ENCODE measurements around the gene PLB1. TPM values are rescaled to one million over a fixed set of nuclear protein-coding genes. Genes with fewer than 3 reads are reported as not detected.

Gene PLB1
- polyA plus RNA-seq, 1 donor from 2014 or later = 2.8 TPM

DNA sequence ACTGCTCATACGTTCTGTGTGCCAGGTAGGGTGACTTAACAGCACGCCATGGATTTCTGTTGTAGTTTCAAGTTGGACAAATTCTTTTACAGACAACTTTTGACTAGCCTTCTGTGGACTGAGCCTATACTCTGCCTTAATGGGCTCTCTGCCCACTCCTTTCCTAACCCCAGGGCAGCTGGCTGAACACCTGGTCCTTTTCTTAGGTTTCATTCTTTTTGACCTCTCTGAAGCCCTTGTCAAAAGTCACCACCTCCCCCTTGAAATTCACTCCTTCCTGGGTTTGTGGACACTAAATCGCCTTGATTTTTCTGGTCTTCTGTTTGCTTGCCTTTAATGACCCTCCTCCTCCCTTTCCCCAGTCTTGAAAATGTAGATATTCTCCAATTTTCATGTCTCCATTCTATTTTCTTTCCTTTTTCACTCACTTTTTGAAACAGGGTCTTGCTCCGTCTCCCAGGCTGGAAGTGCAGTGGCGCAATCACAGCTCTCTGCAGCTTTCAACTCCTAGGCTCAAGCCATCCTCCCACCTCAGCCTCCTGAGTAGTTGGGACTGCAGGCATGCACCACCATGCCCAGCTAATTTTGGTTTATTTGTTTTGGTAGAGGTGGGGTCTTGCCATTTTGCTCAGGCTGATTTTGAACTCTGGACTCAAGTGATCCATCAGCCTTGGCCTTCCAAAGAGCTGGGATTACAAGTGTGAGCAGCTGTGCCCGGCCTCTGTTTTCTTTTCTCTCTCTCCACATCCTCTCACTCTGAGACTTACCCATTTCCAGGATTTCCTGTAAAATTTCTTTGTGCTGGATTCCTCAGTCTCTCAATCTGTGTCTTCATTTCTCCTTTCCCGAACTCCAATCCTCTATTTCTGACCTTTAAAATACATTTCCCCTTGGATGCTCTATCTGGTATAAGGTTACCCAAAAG, 112.9 kb downstream of the PLB1 start:
- TF ChIP-seq RAD21 (conservative IDR thresholded peaks at IDR 0.05) = no peak
- no peak for TF ChIP-seq TAF1 (IDR thresholded peaks at IDR 0.05; ENCODE audit: low read depth)
- no peak for TF ChIP-seq MXI1 (conservative IDR thresholded peaks at IDR 0.05; ENCODE audit: poor library complexity, severe bottlenecking)
- TF ChIP-seq SMC3 (conservative IDR thresholded peaks at IDR 0.05; ENCODE audit: poor library complexity) = no peak
- no peak for TF ChIP-seq EP300 (conservative IDR thresholded peaks at IDR 0.05; ENCODE audit: poor library complexity, severe bottlenecking)
- no peak for TF ChIP-seq POLR2AphosphoS5 (IDR thresholded peaks at IDR 0.05)
- no peak for TF ChIP-seq REST (IDR thresholded peaks at IDR 0.05; ENCODE audit: borderline replicate concordance)
- TF ChIP-seq, protein P1, sequence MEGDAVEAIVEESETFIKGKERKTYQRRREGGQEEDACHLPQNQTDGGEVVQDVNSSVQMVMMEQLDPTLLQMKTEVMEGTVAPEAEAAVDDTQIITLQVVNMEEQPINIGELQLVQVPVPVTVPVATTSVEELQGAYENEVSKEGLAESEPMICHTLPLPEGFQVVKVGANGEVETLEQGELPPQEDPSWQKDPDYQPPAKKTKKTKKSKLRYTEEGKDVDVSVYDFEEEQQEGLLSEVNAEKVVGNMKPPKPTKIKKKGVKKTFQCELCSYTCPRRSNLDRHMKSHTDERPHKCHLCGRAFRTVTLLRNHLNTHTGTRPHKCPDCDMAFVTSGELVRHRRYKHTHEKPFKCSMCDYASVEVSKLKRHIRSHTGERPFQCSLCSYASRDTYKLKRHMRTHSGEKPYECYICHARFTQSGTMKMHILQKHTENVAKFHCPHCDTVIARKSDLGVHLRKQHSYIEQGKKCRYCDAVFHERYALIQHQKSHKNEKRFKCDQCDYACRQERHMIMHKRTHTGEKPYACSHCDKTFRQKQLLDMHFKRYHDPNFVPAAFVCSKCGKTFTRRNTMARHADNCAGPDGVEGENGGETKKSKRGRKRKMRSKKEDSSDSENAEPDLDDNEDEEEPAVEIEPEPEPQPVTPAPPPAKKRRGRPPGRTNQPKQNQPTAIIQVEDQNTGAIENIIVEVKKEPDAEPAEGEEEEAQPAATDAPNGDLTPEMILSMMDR (IDR thresholded peaks at IDR 0.05; ENCODE audit: poor library complexity, severe bottlenecking) = no peak
- no peak for TF ChIP-seq EZH2 (IDR thresholded peaks at IDR 0.05; ENCODE audit: borderline replicate concordance, insufficient read depth, low read length, poor library complexity, severe bottlenecking)
- H3K36me3 ChIP-seq (ENCODE audit: insufficient read depth, low read length) = no peaks in the 10 kb centered on the region
- H3K27ac ChIP-seq (ENCODE audit: low read length) = no peak overlapping the region

DNA sequence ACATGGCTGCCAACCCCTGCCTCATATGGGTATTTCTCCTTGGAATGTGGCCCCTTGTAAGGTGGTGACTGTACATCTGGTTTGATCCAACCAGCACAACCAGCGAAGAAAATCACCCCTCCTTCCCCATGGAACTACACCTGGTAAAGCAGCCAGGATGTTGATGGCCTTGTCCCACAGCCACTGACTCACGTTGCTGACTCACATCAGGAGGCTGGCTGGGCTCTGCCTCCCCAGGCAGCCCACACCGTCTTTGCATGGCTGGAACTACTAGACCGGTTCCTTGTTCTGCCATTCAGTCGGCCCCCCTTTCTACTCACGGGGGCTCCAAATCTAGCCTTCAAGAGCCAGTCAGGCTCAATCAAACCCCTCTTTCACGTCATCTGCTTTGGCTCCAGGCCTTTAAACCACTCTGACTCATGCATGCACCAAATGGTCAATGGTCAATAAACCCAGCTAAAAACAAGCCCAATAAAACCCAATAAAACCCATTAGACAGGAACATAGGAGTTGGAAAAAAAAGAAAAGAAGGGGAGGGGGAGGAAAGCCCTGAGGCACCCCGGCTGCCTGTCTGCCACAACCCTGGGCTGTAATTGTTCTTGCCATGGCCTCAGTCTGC, 114.8 kb downstream of the PLB1 start:
- H3K9me3 ChIP-seq (ENCODE audit: low read length) = no peaks in the 10 kb centered on the region
- no peak overlapping the region for H3K27ac ChIP-seq (ENCODE audit: low read length)
- no peaks in the 10 kb centered on the region for H4K20me1 ChIP-seq (ENCODE audit: insufficient read depth)
- H3K4me2 ChIP-seq (ENCODE audit: low read length) = no peak overlapping the region
- no peak for TF ChIP-seq MXI1 (conservative IDR thresholded peaks at IDR 0.05; ENCODE audit: poor library complexity, severe bottlenecking)
- TF ChIP-seq TAF1 (IDR thresholded peaks at IDR 0.05; ENCODE audit: low read depth) = no peak
- TF ChIP-seq, protein P1 (IDR thresholded peaks at IDR 0.05; ENCODE audit: poor library complexity, severe bottlenecking) = no peak
- TF ChIP-seq EZH2 (IDR thresholded peaks at IDR 0.05; ENCODE audit: borderline replicate concordance, insufficient read depth, low read length, poor library complexity, severe bottlenecking) = no peak
- no peak for TF ChIP-seq RAD21 (conservative IDR thresholded peaks at IDR 0.05)
- no peak for TF ChIP-seq SMC3 (conservative IDR thresholded peaks at IDR 0.05; ENCODE audit: poor library complexity)
- no peak for TF ChIP-seq EP300 (conservative IDR thresholded peaks at IDR 0.05; ENCODE audit: poor library complexity, severe bottlenecking)
- TF ChIP-seq POLR2AphosphoS5 (IDR thresholded peaks at IDR 0.05) = no peak
- TF ChIP-seq REST (IDR thresholded peaks at IDR 0.05; ENCODE audit: borderline replicate concordance) = no peak
- H3K36me3 ChIP-seq (ENCODE audit: insufficient read depth, low read length) = no peaks in the 10 kb centered on the region
- no peak overlapping the region for H3K4me3 ChIP-seq (ENCODE audit: low read length)
- no peaks in the 10 kb centered on the region for H3K9me2 ChIP-seq (ENCODE audit: insufficient read depth, low read length)
- no peaks in the 10 kb centered on the region for H3F3A ChIP-seq (ENCODE audit: insufficient read depth, low read length, poor library complexity, severe bottlenecking)
- H3K9ac ChIP-seq (ENCODE audit: low read length) = no peak overlapping the region
- H3K79me2 ChIP-seq (replicated peaks; ENCODE audit: insufficient read depth, low read length) = no peaks in the 10 kb centered on the region
- H3K27me3 ChIP-seq (ENCODE audit: insufficient read depth, low read depth, low read length) = no peaks in the 10 kb centered on the region
- H2AFZ ChIP-seq (ENCODE audit: low read depth, low read length) = no peak overlapping the region

More for the DNA sequence above, 112.9 kb downstream of the PLB1 start:
- no peak overlapping the region for H3K9ac ChIP-seq (ENCODE audit: low read length)
- H3K79me2 ChIP-seq (replicated peaks; ENCODE audit: insufficient read depth, low read length) = no peaks in the 10 kb centered on the region
- no peaks in the 10 kb centered on the region for H3K9me3 ChIP-seq (ENCODE audit: low read length)
- no peaks in the 10 kb centered on the region for H3K9me2 ChIP-seq (ENCODE audit: insufficient read depth, low read length)
- no peaks in the 10 kb centered on the region for H3K27me3 ChIP-seq (ENCODE audit: insufficient read depth, low read depth, low read length)
- H3K4me3 ChIP-seq (ENCODE audit: low read length) = no peak overlapping the region
- H2AFZ ChIP-seq (ENCODE audit: low read depth, low read length) = no peak overlapping the region
- no peaks in the 10 kb centered on the region for H3F3A ChIP-seq (ENCODE audit: insufficient read depth, low read length, poor library complexity, severe bottlenecking)
- no peaks in the 10 kb centered on the region for H4K20me1 ChIP-seq (ENCODE audit: insufficient read depth)
- no peak overlapping the region for H3K4me2 ChIP-seq (ENCODE audit: low read length)

Data from neural cell (in vitro differentiated cells).